GM21619 (cell line): ENCODE results near the gene GAD1.

Source experiments
- ATAC-seq: cut with Tn5 transposase; IDR thresholded peaks from one replicate; pipeline ENCODE4 v1.9.1; 2021; ENCODE audit not compliant: unreplicated experiment

The GAD1 gene

GRCh38 chr2:170840717-170841210 lies 24.1 kb downstream of the GAD1 start:
- ATAC-seq, result no peak

DNA sequence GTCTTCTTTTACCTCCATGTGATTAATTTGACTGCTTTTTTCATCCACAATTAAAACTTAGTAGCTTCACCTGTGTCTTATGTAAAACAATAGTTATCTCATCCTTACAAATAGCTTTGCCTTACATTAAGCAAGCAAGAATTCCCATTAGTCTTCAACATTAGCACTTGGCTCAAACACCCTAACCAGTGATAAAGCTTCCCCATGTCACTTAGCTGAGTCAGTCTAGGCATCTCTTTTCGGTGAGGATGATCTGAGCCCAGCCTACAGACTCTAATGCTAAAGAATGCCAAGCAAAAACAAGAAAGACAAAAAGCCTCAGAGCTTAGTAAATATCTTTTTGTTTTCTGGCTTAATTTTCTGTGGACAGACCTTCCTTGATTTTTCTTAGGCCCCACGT lies 26.1 kb downstream of the GAD1 start:
- ATAC-seq, result no peak

- ATAC-seq, result no peak
Measured at GRCh38 chr2:170843656-170844055, 27.0 kb downstream of the GAD1 start.

DNA sequence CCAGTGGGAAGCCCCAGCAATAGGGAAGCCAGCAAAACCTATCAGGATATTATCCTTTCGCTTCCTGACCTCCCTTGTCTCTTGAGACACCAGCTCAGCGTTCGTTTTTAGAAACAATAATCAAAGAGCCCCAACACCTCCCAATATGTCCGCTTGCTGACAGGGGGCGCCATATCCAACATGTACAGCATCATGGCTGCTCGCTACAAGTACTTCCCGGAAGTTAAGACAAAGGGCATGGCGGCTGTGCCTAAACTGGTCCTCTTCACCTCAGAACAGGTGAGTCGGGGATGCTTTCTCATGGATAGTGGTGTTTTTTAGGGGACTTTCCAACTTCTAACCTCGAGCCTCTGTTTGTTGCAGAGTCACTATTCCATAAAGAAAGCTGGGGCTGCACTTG lies 28.7 kb downstream of the GAD1 start:
- no peak for ATAC-seq

GRCh38 chr2:170846314-170846713 lies 29.6 kb downstream of the GAD1 start:
- ATAC-seq, result no peak

- no peak for ATAC-seq
Measured at GRCh38 chr2:170847716-170848115, 31.0 kb downstream of the GAD1 start.

DNA sequence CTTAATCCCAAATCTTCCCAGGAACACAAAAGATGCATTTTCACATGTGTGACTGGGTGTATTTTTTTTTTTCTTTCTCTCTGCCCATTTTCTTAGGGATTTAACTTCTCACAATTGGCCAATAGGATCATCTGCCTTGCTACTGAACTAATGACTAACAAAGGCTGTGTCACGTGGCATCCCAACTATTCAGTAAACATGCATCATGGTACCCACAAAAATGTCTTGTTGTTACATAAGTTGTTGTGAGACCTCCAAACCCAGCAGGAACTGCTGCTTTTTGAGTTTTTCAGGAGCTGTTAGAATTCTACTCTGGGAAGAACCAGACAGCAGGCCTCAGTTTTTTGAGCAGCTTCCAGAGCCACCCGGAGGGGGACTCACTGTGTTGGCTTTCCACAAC lies 31.9 kb downstream of the GAD1 start:
- no peak for ATAC-seq

- ATAC-seq, result no peak
Measured at GRCh38 chr2:170850251-170850650, 33.6 kb downstream of the GAD1 start.

DNA sequence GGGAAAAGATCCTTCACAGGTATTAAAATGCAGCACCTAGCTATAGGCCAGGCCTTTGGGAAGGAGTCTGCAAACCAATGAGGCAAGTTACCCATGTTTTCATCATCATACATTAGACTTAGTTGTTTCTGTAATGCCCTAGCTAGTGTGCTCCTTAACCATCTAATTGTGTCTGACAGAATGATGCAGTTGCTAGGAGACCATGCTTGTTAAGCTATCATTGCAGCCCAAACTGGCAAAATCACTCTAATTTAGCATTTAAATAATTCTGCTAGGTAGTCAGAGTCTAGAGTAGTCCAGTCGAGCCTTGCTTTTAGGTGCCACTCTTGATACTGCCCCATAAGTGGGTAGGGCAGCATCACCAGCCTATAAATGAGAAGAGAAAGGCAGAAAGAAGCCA lies 34.9 kb downstream of the GAD1 start:
- no peak for ATAC-seq

DNA sequence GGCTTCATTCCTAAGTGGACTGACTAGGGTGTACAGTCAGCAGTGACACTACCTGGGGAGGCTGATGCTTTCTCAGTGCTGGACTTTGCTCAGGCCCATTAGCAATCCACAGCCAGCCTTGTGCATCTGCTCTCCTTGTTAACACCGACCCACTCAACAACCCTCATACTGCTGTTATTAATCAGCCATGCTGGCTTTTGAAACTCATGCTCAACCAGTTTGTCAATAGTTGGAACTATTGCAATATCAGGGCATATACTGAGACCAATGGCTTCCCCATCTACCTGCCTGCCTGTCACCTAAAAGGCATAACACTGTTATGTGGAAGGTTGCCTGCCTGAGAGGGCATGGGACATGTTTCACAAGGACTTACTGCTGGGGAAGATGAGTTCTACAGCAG lies 39.4 kb downstream of the GAD1 start:
- no peak for ATAC-seq

- ATAC-seq, result no peak
Measured at GRCh38 chr2:170862286-170862902, 45.7 kb downstream of the GAD1 start.

DNA sequence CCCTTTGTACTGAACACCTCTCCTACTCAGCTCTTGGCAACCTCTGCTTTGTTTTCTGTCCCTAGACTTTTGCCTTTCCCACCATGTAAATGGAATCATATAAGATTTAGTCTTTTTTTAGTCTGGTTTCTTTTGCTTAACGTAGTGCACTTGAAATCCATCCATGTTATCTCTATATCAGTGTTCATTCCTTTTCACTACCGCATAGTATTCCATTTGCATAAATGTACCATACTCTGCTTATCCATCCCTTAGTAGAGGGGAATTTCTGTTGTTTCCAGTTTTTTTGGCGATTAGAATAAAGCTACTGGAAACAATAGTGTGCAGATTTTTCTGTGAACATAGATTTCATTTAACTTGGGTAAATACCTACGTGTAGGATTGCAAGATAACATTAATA lies 46.4 kb downstream of the GAD1 start:
- ATAC-seq, result no peak

DNA sequence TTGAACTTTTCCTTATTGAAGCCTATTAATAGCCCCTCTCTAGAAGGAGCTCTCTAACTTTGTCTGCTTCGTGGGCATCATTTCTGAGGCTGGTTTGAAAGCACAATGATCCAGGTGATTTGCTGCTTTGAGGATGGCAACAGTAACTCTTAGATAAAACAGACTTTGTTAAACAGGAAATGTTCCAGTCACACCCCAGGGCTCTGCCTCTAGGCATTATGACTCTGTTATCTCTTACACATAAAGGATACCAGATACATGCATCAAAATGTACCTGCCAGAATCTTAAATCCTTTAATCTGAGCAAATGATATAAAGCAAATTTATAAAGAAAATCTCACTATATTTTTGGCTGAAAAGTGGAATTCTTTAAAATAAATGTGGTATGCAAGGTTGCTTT lies 52.3 kb downstream of the GAD1 start:
- no peak for ATAC-seq

GRCh38 chr2:170869461-170869860 lies 52.8 kb downstream of the GAD1 start:
- ATAC-seq, result no peak

DNA sequence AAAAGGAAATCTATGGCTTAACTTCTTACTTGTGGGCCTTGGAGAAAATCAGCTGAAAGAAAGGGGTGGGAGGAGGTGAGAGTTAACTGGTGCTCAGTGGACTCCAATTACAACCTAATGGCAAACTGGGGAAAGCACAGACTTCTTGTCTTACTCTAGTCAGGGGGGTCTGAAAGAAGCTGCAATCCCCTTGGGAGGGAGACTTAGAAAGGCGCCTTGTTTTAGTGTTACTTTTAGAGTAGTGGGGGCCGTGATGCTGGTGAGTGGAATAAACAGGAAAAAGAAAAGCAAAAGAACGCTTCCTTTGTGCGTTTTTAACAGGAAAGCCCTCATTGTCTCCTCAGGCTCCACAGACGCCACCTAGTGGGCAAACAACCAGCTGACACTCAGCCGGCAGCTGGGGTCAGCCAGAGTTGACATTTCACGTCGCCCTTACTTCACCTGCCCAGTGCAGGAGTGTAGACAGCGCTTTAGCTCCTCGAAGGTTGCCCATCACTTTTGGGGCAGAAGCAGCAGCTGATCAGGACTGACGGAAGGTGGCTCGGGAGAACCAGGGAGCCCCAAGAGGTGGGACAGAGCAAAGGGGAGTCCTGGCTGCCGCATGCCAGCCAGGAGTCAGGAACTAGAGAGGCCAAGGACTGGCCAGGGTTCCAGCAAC lies 56.5 kb downstream of the GAD1 start:
- peak; percentile 97 for ATAC-seq

- ATAC-seq, result no peak
Measured at GRCh38 chr2:170878066-170878465, 61.4 kb downstream of the GAD1 start.

GRCh38 chr2:170878505-170878904 lies 61.8 kb downstream of the GAD1 start:
- ATAC-seq, result peak; percentile 53

- ATAC-seq, result no peak
Measured at GRCh38 chr2:170881840-170882239, 65.2 kb downstream of the GAD1 start.

DNA sequence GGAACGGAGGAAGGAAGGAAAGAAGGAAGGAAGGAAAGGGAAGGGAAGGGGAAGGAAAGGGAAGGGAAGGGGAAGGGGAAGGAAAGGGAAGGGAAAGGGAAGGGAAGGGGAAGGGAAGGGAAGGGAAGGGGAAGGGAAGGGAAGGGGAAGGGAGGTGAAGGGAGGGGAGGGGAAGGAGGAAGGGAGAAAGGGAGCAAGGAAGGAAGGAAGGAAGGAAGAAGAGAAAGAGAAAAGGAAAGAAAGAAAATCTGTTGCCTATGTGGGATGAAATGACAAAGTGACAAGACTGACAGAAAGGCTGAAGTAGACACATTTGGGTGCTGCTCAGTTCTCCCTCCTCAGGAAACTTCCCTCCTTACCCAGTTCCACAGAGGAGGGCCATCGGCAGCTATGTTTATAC lies 66.1 kb downstream of the GAD1 start:
- ATAC-seq, result no peak

DNA sequence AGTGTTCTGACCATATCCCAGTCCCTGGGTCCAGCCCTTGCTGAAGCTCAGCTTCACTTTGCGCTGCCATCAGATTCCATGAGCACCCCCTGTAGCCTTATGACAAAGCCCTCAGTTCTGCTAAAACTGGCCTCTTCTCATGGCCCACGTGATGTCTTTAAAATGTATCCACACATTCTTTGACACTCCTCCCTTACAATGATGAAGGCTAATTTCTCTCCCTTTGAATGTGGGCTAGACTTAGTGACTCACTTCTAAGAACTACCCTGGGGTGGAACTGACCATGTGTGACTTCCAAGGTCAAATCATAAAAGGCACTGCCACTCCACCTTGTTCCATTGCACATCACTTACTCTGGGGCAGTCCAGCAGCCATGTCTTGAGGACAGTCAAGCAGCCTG lies 67.0 kb downstream of the GAD1 start:
- ATAC-seq, result no peak

DNA sequence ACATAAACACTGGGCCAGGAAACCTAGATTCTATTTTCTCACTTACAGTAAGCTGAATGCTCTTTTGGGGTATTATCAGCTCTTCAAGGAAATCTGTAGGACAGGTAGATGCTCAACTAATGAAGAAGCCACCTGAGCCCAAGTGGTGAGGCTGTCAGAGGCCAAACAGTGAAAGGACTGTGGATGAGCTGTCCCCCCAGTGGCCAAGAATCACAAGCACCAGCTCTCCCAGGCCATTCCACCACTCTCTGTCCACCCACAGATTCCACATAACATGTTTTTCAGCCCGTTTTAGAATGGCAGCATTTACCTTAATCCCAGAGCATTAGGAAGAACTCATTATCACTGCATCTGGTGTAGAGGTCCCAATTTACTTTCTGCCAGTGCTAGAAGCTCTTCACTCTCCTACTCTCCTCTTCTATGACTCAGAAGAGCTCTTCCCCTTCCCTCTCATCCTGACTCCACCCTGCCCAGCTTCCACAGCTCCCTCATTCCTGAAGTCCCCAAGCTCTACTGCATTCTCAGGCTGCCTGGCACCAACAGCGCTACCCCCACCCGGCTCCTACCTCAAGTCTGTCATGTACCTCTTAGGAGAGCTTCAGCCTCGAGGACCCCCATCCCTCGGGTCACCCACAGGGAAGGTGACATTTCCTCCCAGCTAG lies 68.6 kb downstream of the GAD1 start:
- ATAC-seq, result no peak

DNA sequence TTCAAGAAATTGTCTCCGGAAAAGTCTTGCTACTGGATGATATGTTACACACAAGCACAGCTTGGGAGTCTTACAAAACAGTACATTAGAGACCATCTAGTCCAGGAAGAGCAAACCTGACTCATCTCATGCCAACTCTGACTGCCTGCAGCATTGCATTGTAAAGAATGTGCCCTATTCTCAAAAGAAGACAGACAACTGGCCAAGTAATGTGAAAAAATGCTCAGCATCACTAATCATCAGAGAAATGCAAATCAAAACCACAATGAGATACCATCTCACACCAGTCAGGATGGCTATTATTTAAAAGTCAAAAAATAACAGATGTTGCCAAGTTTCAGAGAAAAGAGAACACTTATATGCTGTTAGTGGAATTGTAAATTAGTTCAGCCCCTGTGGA lies 69.7 kb downstream of the GAD1 start:
- no peak for ATAC-seq
